Measurements from ENCODE around the gene JUNB. TPM values are rescaled to one million over a fixed set of nuclear protein-coding genes. Genes with fewer than 3 reads are reported as not detected.

JUNB gene
- total and polyA plus RNA-seq, 2 of the 13 experiments (the other 11 are each of a cell fraction or from before 2014, with no cell fraction given): 7.7 to 8.2 TPM

DNA sequence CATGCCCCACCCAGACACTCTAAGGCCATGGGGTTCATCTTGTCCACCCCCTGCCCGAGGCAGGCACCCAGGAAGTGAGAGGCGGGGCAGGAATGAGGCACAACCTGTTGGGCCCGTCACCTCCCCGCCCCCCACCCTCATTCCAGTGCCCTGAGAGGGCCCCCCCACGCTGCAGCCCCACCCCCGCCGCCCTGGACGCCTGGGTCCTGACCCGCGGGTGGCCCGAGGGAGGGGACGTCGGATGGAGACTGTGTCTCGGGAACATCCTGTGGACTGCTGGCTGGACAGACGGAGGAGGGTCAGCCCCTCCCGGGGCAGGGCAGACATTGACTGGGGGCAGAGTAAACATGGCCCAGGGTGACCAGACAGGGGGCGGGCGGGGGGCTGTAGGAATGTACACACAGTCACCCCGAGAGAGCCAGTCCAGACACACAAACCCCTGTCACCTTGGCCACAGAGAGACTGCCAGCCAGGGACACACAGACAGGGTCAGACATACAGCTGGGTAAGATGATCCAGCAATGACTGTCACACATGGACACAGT is 7.4 kb upstream of the JUNB start (continued):
- TF ChIP-seq ZNF10 (CRISPR knock-in tag; IDR thresholded peaks at IDR 0.05; ENCODE audit: borderline replicate concordance, low read depth) (no peak), ZNF577 (CRISPR knock-in tag; IDR thresholded peaks at IDR 0.05; ENCODE audit: borderline replicate concordance, low read depth) (no peak), CEBPB (IDR thresholded peaks at IDR 0.05; ENCODE audit: borderline replicate concordance, low read depth, low read length) (no peak), ELF1 (CRISPR knock-in tag; IDR thresholded peaks at IDR 0.05) (no peak), ZSCAN22 (CRISPR knock-in tag; IDR thresholded peaks at IDR 0.05) (no peak), SMARCC2 (IDR thresholded peaks at IDR 0.05) (no peak), KDM2A (CRISPR knock-in tag; IDR thresholded peaks at IDR 0.05; ENCODE audit: borderline replicate concordance, low read depth) (0 out of 2 replicates have a peak, but pooled peaks have one; percentile 22), ZBTB3 (CRISPR knock-in tag; IDR thresholded peaks at IDR 0.05; ENCODE audit: borderline replicate concordance, low read depth) (no peak), SRSF9 (IDR thresholded peaks at IDR 0.05; ENCODE audit: borderline replicate concordance, insufficient read depth, low read depth, low read length, poor library complexity, severe bottlenecking) (no peak), ZNF143 (CRISPR knock-in tag; IDR thresholded peaks at IDR 0.05) (no peak), BRCA1 (CRISPR knock-in tag; IDR thresholded peaks at IDR 0.05) (no peak), IRF2 (CRISPR knock-in tag; IDR thresholded peaks at IDR 0.05) (no peak)
- TF ChIP-seq, protein P1, sequence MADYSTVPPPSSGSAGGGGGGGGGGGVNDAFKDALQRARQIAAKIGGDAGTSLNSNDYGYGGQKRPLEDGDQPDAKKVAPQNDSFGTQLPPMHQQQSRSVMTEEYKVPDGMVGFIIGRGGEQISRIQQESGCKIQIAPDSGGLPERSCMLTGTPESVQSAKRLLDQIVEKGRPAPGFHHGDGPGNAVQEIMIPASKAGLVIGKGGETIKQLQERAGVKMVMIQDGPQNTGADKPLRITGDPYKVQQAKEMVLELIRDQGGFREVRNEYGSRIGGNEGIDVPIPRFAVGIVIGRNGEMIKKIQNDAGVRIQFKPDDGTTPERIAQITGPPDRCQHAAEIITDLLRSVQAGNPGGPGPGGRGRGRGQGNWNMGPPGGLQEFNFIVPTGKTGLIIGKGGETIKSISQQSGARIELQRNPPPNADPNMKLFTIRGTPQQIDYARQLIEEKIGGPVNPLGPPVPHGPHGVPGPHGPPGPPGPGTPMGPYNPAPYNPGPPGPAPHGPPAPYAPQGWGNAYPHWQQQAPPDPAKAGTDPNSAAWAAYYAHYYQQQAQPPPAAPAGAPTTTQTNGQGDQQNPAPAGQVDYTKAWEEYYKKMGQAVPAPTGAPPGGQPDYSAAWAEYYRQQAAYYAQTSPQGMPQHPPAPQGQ (CRISPR knock-in tag; IDR thresholded peaks at IDR 0.05; ENCODE audit: borderline replicate concordance): no peak
- TF ChIP-seq, protein P2, sequence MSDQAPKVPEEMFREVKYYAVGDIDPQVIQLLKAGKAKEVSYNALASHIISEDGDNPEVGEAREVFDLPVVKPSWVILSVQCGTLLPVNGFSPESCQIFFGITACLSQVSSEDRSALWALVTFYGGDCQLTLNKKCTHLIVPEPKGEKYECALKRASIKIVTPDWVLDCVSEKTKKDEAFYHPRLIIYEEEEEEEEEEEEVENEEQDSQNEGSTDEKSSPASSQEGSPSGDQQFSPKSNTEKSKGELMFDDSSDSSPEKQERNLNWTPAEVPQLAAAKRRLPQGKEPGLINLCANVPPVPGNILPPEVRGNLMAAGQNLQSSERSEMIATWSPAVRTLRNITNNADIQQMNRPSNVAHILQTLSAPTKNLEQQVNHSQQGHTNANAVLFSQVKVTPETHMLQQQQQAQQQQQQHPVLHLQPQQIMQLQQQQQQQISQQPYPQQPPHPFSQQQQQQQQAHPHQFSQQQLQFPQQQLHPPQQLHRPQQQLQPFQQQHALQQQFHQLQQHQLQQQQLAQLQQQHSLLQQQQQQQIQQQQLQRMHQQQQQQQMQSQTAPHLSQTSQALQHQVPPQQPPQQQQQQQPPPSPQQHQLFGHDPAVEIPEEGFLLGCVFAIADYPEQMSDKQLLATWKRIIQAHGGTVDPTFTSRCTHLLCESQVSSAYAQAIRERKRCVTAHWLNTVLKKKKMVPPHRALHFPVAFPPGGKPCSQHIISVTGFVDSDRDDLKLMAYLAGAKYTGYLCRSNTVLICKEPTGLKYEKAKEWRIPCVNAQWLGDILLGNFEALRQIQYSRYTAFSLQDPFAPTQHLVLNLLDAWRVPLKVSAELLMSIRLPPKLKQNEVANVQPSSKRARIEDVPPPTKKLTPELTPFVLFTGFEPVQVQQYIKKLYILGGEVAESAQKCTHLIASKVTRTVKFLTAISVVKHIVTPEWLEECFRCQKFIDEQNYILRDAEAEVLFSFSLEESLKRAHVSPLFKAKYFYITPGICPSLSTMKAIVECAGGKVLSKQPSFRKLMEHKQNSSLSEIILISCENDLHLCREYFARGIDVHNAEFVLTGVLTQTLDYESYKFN (CRISPR knock-in tag; conservative IDR thresholded peaks at IDR 0.05): peak; percentile 59; the same call in 1 of the 2 replicates
- TF ChIP-seq, protein P3, sequence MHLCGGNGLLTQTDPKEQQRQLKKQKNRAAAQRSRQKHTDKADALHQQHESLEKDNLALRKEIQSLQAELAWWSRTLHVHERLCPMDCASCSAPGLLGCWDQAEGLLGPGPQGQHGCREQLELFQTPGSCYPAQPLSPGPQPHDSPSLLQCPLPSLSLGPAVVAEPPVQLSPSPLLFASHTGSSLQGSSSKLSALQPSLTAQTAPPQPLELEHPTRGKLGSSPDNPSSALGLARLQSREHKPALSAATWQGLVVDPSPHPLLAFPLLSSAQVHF (CRISPR knock-in tag; IDR thresholded peaks at IDR 0.05): no peak
- TF ChIP-seq, protein P4, sequence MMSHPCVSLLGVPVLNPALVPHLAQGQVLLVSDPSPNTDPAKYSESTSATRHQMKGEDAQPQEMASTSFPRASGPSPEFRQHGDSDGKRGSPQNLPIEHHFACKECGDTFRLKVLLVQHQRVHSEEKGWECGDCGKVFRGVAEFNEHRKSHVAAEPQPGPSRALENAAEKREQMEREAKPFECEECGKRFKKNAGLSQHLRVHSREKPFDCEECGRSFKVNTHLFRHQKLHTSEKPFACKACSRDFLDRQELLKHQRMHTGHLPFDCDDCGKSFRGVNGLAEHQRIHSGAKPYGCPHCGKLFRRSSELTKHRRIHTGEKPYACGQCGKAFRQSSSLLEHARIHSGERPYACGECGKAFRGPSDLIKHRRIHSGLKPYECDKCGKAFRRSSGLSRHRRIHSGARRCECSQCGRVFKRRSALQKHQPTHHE (CRISPR knock-in tag; IDR thresholded peaks at IDR 0.05; ENCODE audit: borderline replicate concordance): no peak

All from HepG2 (cell line).